Activated B cell treated with CpG ODN at 0.5 μM for 24 hours (primary cell): ENCODE measurements around the gene DIP2C. TPM values are rescaled to one million over a fixed set of nuclear protein-coding genes. Genes with fewer than 3 reads are reported as not detected.

ENCODE experiments used
- ATAC-seq: fragments of 200-7000 bp; cut with Tn5 transposase; one replicate; pipeline ENCODE4 v1.10.0; 2021; ENCODE audit warnings: low read depth, mild to moderate bottlenecking, moderate library complexity
- CTCF ChIA-PET: fragments of 350-600 bp; sonication (Branson Sonifier 250); formaldehyde crosslinking; loops from one replicate; lab custom pipeline; 2021; ENCODE audit warnings: antibody characterized with exemption; lab: Charles Lee
- POLR2A ChIA-PET: fragments of 350-600 bp; sonication (Branson Sonifier 250); formaldehyde crosslinking; loops from one replicate; lab custom pipeline; 2021; ENCODE audit warnings: antibody characterized with exemption; lab: Charles Lee
- DNase-seq: peaks from one replicate; pipeline ENCODE4 v3.0.0; 2022
- H3K27ac Mint-ChIP-seq: one replicate; pipeline ENCODE4 v1.8.0; 2020; ENCODE audit warnings: mixed read lengths
- H3K27me3 Mint-ChIP-seq: one replicate; pipeline ENCODE4 v1.8.0; 2021; ENCODE audit warnings: mixed read lengths
- H3K36me3 Mint-ChIP-seq: one replicate; pipeline ENCODE4 v1.8.0; 2021; ENCODE audit warnings: low read depth, mixed read lengths
- H3K4me1 Mint-ChIP-seq: one replicate; pipeline ENCODE4 v1.8.0; 2021; ENCODE audit warnings: mixed read lengths
- H3K4me3 Mint-ChIP-seq: one replicate; pipeline ENCODE4 v1.8.0; 2020; ENCODE audit warnings: mild to moderate bottlenecking, mixed read lengths
- H3K9me3 Mint-ChIP-seq: one replicate; pipeline ENCODE4 v1.8.0; 2020; ENCODE audit warnings: mixed read lengths
- CTCF ChIP-seq: fragments of 200-600 bp; IDR thresholded peaks from one replicate; pipeline ENCODE4 v1.8.0; 2022; ENCODE audit warnings: antibody characterized with exemption, mild to moderate bottlenecking
- intact Hi-C: fragments of 100-400 bp; cut with micrococcal nuclease; formaldehyde crosslinking; loops from one replicate; pipeline ENCODE4 v1.15.1; 2024
- total RNA-seq: library from RNA; stranded (reverse); gene quantifications from 2 replicates; pipeline ENCODE4 v1.2.3, GENCODE V29; 2022

The DIP2C gene
- total RNA-seq, 1 donor from 2014 or later, result 0.49 TPM

GRCh38 chr10:517872-518475 is 171.5 kb downstream of the DIP2C start:
- intact Hi-C loops, result loop anchor here (10.0 kb wide), 1 partner anchor 297 kb away; no protein-coding TSS in a partner anchor
- H3K27ac Mint-ChIP-seq, result no peak overlapping the region
- no peak for DNase-seq
- peaks cover 8% of the 10 kb centered on the region for H3K4me1 Mint-ChIP-seq
- H3K27me3 Mint-ChIP-seq, result peaks cover 21% of the 10 kb centered on the region
- no peak overlapping the region for H3K4me3 Mint-ChIP-seq
- CTCF ChIA-PET, result no interaction called here
- no peaks in the 10 kb centered on the region for H3K9me3 Mint-ChIP-seq
- no peaks in the 10 kb centered on the region for H3K36me3 Mint-ChIP-seq
- no peak for ATAC-seq
- POLR2A ChIA-PET, result no interaction called here
- TF ChIP-seq CTCF, result no peak

GRCh38 chr10:517241-517830 is 172.1 kb downstream of the DIP2C start:
- ATAC-seq (no peak), DNase-seq (no peak)
- Mint-ChIP-seq H3K9me3 (no peaks in the 10 kb centered on the region), H3K4me3 (no peak overlapping the region), H3K27ac (no peak overlapping the region), H3K27me3 (peaks cover 18% of the 10 kb centered on the region), H3K4me1 (peaks cover 8% of the 10 kb centered on the region), H3K36me3 (no peaks in the 10 kb centered on the region)
- ChIA-PET CTCF (no interaction called here), POLR2A (no interaction called here)
- no peak for TF ChIP-seq CTCF
- intact Hi-C loops, result loop anchor here (10.0 kb wide), 1 partner anchor 297 kb away; no protein-coding TSS in a partner anchor

GRCh38 chr10:516764-517163 is 172.7 kb downstream of the DIP2C start:
- POLR2A ChIA-PET, result no interaction called here

GRCh38 chr10:515674-516073 is 173.8 kb downstream of the DIP2C start:
- no peak overlapping the region for H3K4me3 Mint-ChIP-seq
- ChIA-PET CTCF (no interaction called here), POLR2A (no interaction called here)
- DNase-seq, result no peak
- ATAC-seq, result no peak
- intact Hi-C loops, result loop anchor here (10.0 kb wide), 1 partner anchor 299 kb away; no protein-coding TSS in a partner anchor
- no peaks in the 10 kb centered on the region for H3K9me3 Mint-ChIP-seq
- no peak overlapping the region for H3K27ac Mint-ChIP-seq
- no peak for TF ChIP-seq CTCF
- no peaks in the 10 kb centered on the region for H3K36me3 Mint-ChIP-seq
- peaks cover 13% of the 10 kb centered on the region for H3K4me1 Mint-ChIP-seq
- peaks cover 21% of the 10 kb centered on the region for H3K27me3 Mint-ChIP-seq

More at GRCh38 chr10:516764-517163, 172.7 kb downstream of the DIP2C start:
- no peak for DNase-seq
- Mint-ChIP-seq H3K4me3 (no peak overlapping the region), H3K4me1 (peaks cover 8% of the 10 kb centered on the region), H3K27me3 (peaks cover 17% of the 10 kb centered on the region), H3K27ac (no peak overlapping the region), H3K9me3 (no peaks in the 10 kb centered on the region), H3K36me3 (no peaks in the 10 kb centered on the region)
- intact Hi-C loops, result loop anchor here (10.0 kb wide), 1 partner anchor 298 kb away; no protein-coding TSS in a partner anchor
- ATAC-seq, result no peak
- CTCF ChIA-PET, result no interaction called here
- TF ChIP-seq CTCF, result no peak

GRCh38 chr10:514137-514671 is 175.3 kb downstream of the DIP2C start:
- CTCF ChIA-PET, result no interaction called here
- Mint-ChIP-seq H3K4me3 (no peak overlapping the region), H3K36me3 (no peaks in the 10 kb centered on the region), H3K4me1 (peaks cover 13% of the 10 kb centered on the region), H3K9me3 (no peaks in the 10 kb centered on the region), H3K27ac (no peak overlapping the region), H3K27me3 (peaks cover 19% of the 10 kb centered on the region)
- TF ChIP-seq CTCF, result no peak
- intact Hi-C loops, result loop anchor here (5.0 to 10.0 kb wide), 2 partner anchors 301 to 473 kb away; partner anchors contain the start of gene GTPBP4
- POLR2A ChIA-PET, result no interaction called here
- no peak for ATAC-seq
- no peak for DNase-seq
